SJSA1 (cell line): ENCODE measurements around the gene LRRC51. TPM values are rescaled to one million over a fixed set of nuclear protein-coding genes. Genes with fewer than 3 reads are reported as not detected.

ENCODE experiments used
- DNase-seq, 2 experiments: peaks; one replicate each; pipeline ENCODE4 v3.0.0-alpha.2; 2015 to 2020; ENCODE audit warnings: low spot score in 2 of 2, low read depth in 1 of 2
- H3K27ac ChIP-seq: fragments of 250-450 bp; sonication (Bioruptor Pico); 2 replicates; pipeline ENCODE4 v1.5.1; 2020; ENCODE audit warnings: mild to moderate bottlenecking, moderate library complexity
- H3K27me3 ChIP-seq: fragments of 250-450 bp; sonication (Bioruptor Pico); replicated peaks from 2 replicates; pipeline ENCODE4 v1.5.1; 2020; ENCODE audit warnings: mild to moderate bottlenecking, moderate library complexity
- H3K36me3 ChIP-seq: fragments of 250-450 bp; sonication (Bioruptor Pico); 2 replicates; pipeline ENCODE4 v1.5.1; 2020; ENCODE audit warnings: mild to moderate bottlenecking
- H3K4me1 ChIP-seq: fragments of 250-450 bp; sonication (Bioruptor Pico); replicated peaks from 2 replicates; pipeline ENCODE4 v1.6.1; 2021; ENCODE audit warnings: mild to moderate bottlenecking
- H3K4me3 ChIP-seq: fragments of 250-450 bp; sonication (Bioruptor Pico); 2 replicates; pipeline ENCODE4 v1.5.1; 2020; ENCODE audit warnings: mild to moderate bottlenecking
- H3K9me3 ChIP-seq: fragments of 250-450 bp; sonication (Bioruptor Pico); replicated peaks from 2 replicates; pipeline ENCODE4 v1.5.1; 2020; ENCODE audit warnings: mild to moderate bottlenecking
- total RNA-seq: library from RNA; depleted of rRNA; stranded (reverse); fragments of >200 nt; shearing (Covaris generic); gene quantifications from 2 replicates; pipeline ENCODE4 v1.2.3, GENCODE V29; 2014; rRNA removed

The LRRC51 gene
- total RNA-seq, result 4.1 TPM in 1 of 2 replicates, not detected in the other

- Histone ChIP-seq H3K4me1 (peaks cover 27% of the 10 kb centered on the region), H3K27ac (peak within 1 kb of the TSS; percentile 90), H3K27me3 (no peaks in the 10 kb centered on the region), H3K9me3 (no peaks in the 10 kb centered on the region), H3K4me3 (peak within 1 kb of the TSS; percentile 60), H3K36me3 (no peaks in the 10 kb centered on the region)
- DNase-seq, result peak; percentile 95 to 97
Measured at GRCh38 chr11:72080326-72081183, at the start of gene LRRC51, which contains the start of gene NUMA1. Gene LRRC51 (plus strand): TSS chr11:72080850. CDS start chr11:72089084, 8,234 bp downstream. Gene NUMA1 (minus strand): TSS chr11:72080542. CDS start chr11:72035943, 44,599 bp downstream.

- Histone ChIP-seq H3K9me3 (no peaks in the 10 kb centered on the region), H3K27ac (no peak overlapping the region), H3K4me3 (no peak overlapping the region), H3K36me3 (0 out of 2 replicates have a peak, but pooled peaks cover 2% of the 10 kb centered on the region), H3K4me1 (peaks cover 13% of the 10 kb centered on the region), H3K27me3 (no peaks in the 10 kb centered on the region)
- no peak for DNase-seq
Measured at GRCh38 chr11:72036687-72037086, 44.0 kb upstream of the LRRC51 start.

- no peak for DNase-seq
- H3K9me3 ChIP-seq, result no peaks in the 10 kb centered on the region
- no peaks in the 10 kb centered on the region for H3K27me3 ChIP-seq
- H3K27ac ChIP-seq, result no peak overlapping the region
- H3K36me3 ChIP-seq, result 0 out of 2 replicates have a peak, but pooled peaks cover 2% of the 10 kb centered on the region
- peaks cover 23% of the 10 kb centered on the region for H3K4me1 ChIP-seq
- no peak overlapping the region for H3K4me3 ChIP-seq
Measured at GRCh38 chr11:72037554-72038311, 42.9 kb upstream of the LRRC51 start.

- Histone ChIP-seq H3K27me3 (no peaks in the 10 kb centered on the region), H3K36me3 (0 out of 2 replicates have a peak, but pooled peaks cover 2% of the 10 kb centered on the region), H3K9me3 (no peaks in the 10 kb centered on the region), H3K4me3 (no peak overlapping the region), H3K4me1 (peaks cover 23% of the 10 kb centered on the region), H3K27ac (no peak overlapping the region)
- no peak for DNase-seq
Measured at GRCh38 chr11:72038491-72038890, 42.2 kb upstream of the LRRC51 start.

GRCh38 chr11:72039031-72039855 is 41.4 kb upstream of the LRRC51 start:
- H3K9me3 ChIP-seq, result no peaks in the 10 kb centered on the region
- no peak for DNase-seq
- H3K27me3 ChIP-seq, result no peaks in the 10 kb centered on the region
- 0 out of 2 replicates have a peak, but pooled peaks cover 2% of the 10 kb centered on the region for H3K36me3 ChIP-seq
- no peak overlapping the region for H3K27ac ChIP-seq
- H3K4me3 ChIP-seq, result no peak overlapping the region
- H3K4me1 ChIP-seq, result peaks cover 23% of the 10 kb centered on the region

GRCh38 chr11:72039856-72040401 is 40.7 kb upstream of the LRRC51 start:
- DNase-seq, result no peak
- no peaks in the 10 kb centered on the region for H3K9me3 ChIP-seq
- no peaks in the 10 kb centered on the region for H3K27me3 ChIP-seq
- H3K27ac ChIP-seq, result no peak overlapping the region
- H3K4me3 ChIP-seq, result peak overlapping the region; percentile 40
- H3K36me3 ChIP-seq, result 0 out of 2 replicates have a peak, but pooled peaks cover 2% of the 10 kb centered on the region
- peaks cover 23% of the 10 kb centered on the region for H3K4me1 ChIP-seq

GRCh38 chr11:72040491-72041363 is 39.9 kb upstream of the LRRC51 start:
- Histone ChIP-seq H3K4me1 (peaks cover 23% of the 10 kb centered on the region), H3K27me3 (no peaks in the 10 kb centered on the region), H3K9me3 (no peaks in the 10 kb centered on the region), H3K4me3 (peak overlapping the region; percentile 40), H3K36me3 (0 out of 2 replicates have a peak, but pooled peaks cover 2% of the 10 kb centered on the region), H3K27ac (peak overlapping the region; percentile 80)
- DNase-seq, result peak; percentile 80 to 91

- peak; percentile 50 to 66 for DNase-seq
- Histone ChIP-seq H3K4me3 (peak overlapping the region; percentile 40), H3K4me1 (peaks cover 23% of the 10 kb centered on the region)
Measured at GRCh38 chr11:72041364-72042063, 39.1 kb upstream of the LRRC51 start.

GRCh38 chr11:72042064-72042745 is 38.4 kb upstream of the LRRC51 start:
- peaks cover 23% of the 10 kb centered on the region for H3K4me1 ChIP-seq
- H3K27me3 ChIP-seq, result no peaks in the 10 kb centered on the region
- no peaks in the 10 kb centered on the region for H3K36me3 ChIP-seq
- no peak for DNase-seq
- H3K27ac ChIP-seq, result peak overlapping the region; percentile 80
- H3K9me3 ChIP-seq, result no peaks in the 10 kb centered on the region
- H3K4me3 ChIP-seq, result peak overlapping the region; percentile 40

More at GRCh38 chr11:72041364-72042063, 39.1 kb upstream of the LRRC51 start:
- Histone ChIP-seq H3K27me3 (no peaks in the 10 kb centered on the region), H3K27ac (peak overlapping the region; percentile 80), H3K9me3 (no peaks in the 10 kb centered on the region), H3K36me3 (no peaks in the 10 kb centered on the region)

- no peak for DNase-seq
- H3K36me3 ChIP-seq, result peaks cover 3% of the 10 kb centered on the region; the same call in 1 of the 2 replicates
- peaks cover 17% of the 10 kb centered on the region for H3K4me1 ChIP-seq
- H3K9me3 ChIP-seq, result no peaks in the 10 kb centered on the region
- no peaks in the 10 kb centered on the region for H3K27me3 ChIP-seq
- H3K4me3 ChIP-seq, result no peak overlapping the region
- H3K27ac ChIP-seq, result no peak overlapping the region
Measured at GRCh38 chr11:72045849-72046248, 34.8 kb upstream of the LRRC51 start.

- H3K36me3 ChIP-seq, result peaks cover 3% of the 10 kb centered on the region; the same call in 1 of the 2 replicates
- H3K27ac ChIP-seq, result no peak overlapping the region
- no peaks in the 10 kb centered on the region for H3K4me1 ChIP-seq
- no peak overlapping the region for H3K4me3 ChIP-seq
- DNase-seq, result no peak
- H3K27me3 ChIP-seq, result no peaks in the 10 kb centered on the region
- H3K9me3 ChIP-seq, result no peaks in the 10 kb centered on the region
Measured at GRCh38 chr11:72048766-72049460, 31.7 kb upstream of the LRRC51 start.
